PC-9 (cell line): Measurements from ENCODE around the gene MIB2. TPM values are rescaled to one million over a fixed set of nuclear protein-coding genes. Genes with fewer than 3 reads are reported as not detected.

Experiments
- BruUV-seq: library from RNA; stranded (reverse); fragments of 400-500 nt; replicated peaks from 2 replicates; lab custom pipeline; 2021; lab: Mats Ljungman, UMichigan
- CTCF ChIA-PET: fragments of 300-600 bp; sonication (Branson Sonifier 250); formaldehyde crosslinking; loops from one replicate; lab custom pipeline; 2022; ENCODE audit warnings: antibody characterized with exemption; lab: Charles Lee
- POLR2A ChIA-PET: fragments of 300-600 bp; sonication (Branson Sonifier 250); formaldehyde crosslinking; loops from one replicate; lab custom pipeline; 2022; ENCODE audit warnings: antibody characterized with exemption; ENCODE audit not compliant: unreplicated experiment; lab: Charles Lee
- DNase-seq, 2 experiments: peaks; one replicate each; pipeline versions ENCODE4 v3.0.0 to v3.0.0-alpha.2; 2015 to 2022; ENCODE audit warnings: mixed read lengths in 1 of 2
- H2AFZ ChIP-seq: fragments of 200-600 bp; sonication (generic); 2 replicates; pipeline ENCODE4 v1.8.1; 2017; ENCODE audit warnings: antibody characterized with exemption
- H3F3A ChIP-seq: fragments of 200-600 bp; sonication (generic); 2 replicates; pipeline ENCODE4 v1.8.1; 2017; ENCODE audit warnings: antibody characterized with exemption, mild to moderate bottlenecking, low read depth; ENCODE audit not compliant: insufficient read depth
- H3K27ac ChIP-seq: fragments of 200-600 bp; sonication (generic); 2 replicates; pipeline ENCODE4 v1.6.1; 2016; ENCODE audit warnings: mixed run types
- H3K27me3 ChIP-seq: fragments of 200-600 bp; sonication (generic); 2 replicates; pipeline ENCODE4 v1.6.1; 2016; ENCODE audit warnings: low read depth, mixed run types; ENCODE audit not compliant: insufficient read depth
- H3K36me3 ChIP-seq: fragments of 200-600 bp; sonication (generic); 2 replicates; pipeline ENCODE4 v1.6.1; 2016; ENCODE audit warnings: low read depth, mixed run types
- H3K4me1 ChIP-seq: fragments of 200-600 bp; sonication (generic); replicated peaks from 2 replicates; pipeline ENCODE4 v1.6.1; 2016; ENCODE audit warnings: mixed run types; ENCODE audit not compliant: insufficient read depth
- H3K4me2 ChIP-seq: fragments of 200-600 bp; sonication (generic); 2 replicates; pipeline ENCODE4 v1.6.1; 2017; ENCODE audit warnings: mixed run types
- H3K4me3 ChIP-seq: fragments of 200-600 bp; sonication (generic); 2 replicates; pipeline ENCODE4 v1.6.1; 2016; ENCODE audit warnings: mixed run types
- H3K79me2 ChIP-seq: fragments of 200-600 bp; sonication (generic); 2 replicates; pipeline ENCODE4 v1.6.1; 2017; ENCODE audit warnings: low read depth, mixed run types
- H3K9me2 ChIP-seq: fragments of 200-600 bp; sonication (generic); 2 replicates; pipeline ENCODE4 v1.8.1; 2017; ENCODE audit warnings: mild to moderate bottlenecking; ENCODE audit not compliant: insufficient read depth
- H3K9me3 ChIP-seq: fragments of 200-600 bp; sonication (generic); 2 replicates; pipeline ENCODE4 v1.8.1; 2016; ENCODE audit warnings: low read depth; ENCODE audit not compliant: insufficient read depth
- H4K20me1 ChIP-seq: fragments of 200-600 bp; sonication (generic); 2 replicates; pipeline ENCODE4 v1.8.1; 2017; ENCODE audit not compliant: insufficient read depth
- CTCF ChIP-seq: fragments of 200-600 bp; sonication (generic); conservative IDR thresholded peaks from 2 replicates; pipeline ENCODE4 v1.6.1; 2017; ENCODE audit warnings: mixed run types, antibody characterized with exemption, mild to moderate bottlenecking, moderate library complexity
- EZH2 ChIP-seq: fragments of 200-600 bp; sonication (generic); IDR thresholded peaks from 2 replicates; pipeline ENCODE4 v1.8.0; 2017; ENCODE audit warnings: antibody characterized with exemption, low read depth
- intact Hi-C: fragments of 100-400 bp; cut with micrococcal nuclease; formaldehyde crosslinking; loops from one replicate; pipeline ENCODE4 v1.10.0; 2022; ENCODE audit not compliant: unreplicated experiment
- total RNA-seq: library from RNA; stranded (reverse); gene quantifications from 2 replicates; pipeline ENCODE4 v1.2.3, GENCODE V29; 2021

Gene MIB2
- total RNA-seq, 1 experiment from 2014 or later, result 75.0 TPM

GRCh38 chr1:1626207-1627141, 11.2 kb downstream of the MIB2 start:
- ChIA-PET POLR2A (no interaction called here), CTCF (no interaction called here)
- Histone ChIP-seq H3K9me2 (no peaks in the 10 kb centered on the region), H3K4me1 (no peaks in the 10 kb centered on the region), H3K79me2 (no peaks in the 10 kb centered on the region), H3K9me3 (no peaks in the 10 kb centered on the region), H4K20me1 (no peaks in the 10 kb centered on the region), H3K27me3 (no peaks in the 10 kb centered on the region), H3K36me3 (no peaks in the 10 kb centered on the region), H3K27ac (no peak overlapping the region), H3K4me2 (no peak overlapping the region), H3K4me3 (no peak overlapping the region), H2AFZ (no peak overlapping the region), H3F3A (no peaks in the 10 kb centered on the region)
- no peak for DNase-seq
- TF ChIP-seq CTCF (no peak), EZH2 (no peak)
- no TSS peak for BruUV-seq
- intact Hi-C loops, result no loop called here

- peak in 1 of 2 experiments; percentile 10 for DNase-seq
- intact Hi-C loops, result no loop called here
- Histone ChIP-seq H3K36me3 (no peaks in the 10 kb centered on the region), H3K9me2 (no peaks in the 10 kb centered on the region), H3K4me3 (no peak overlapping the region), H4K20me1 (no peaks in the 10 kb centered on the region), H3K27me3 (no peaks in the 10 kb centered on the region), H3K9me3 (no peaks in the 10 kb centered on the region), H3K4me1 (no peaks in the 10 kb centered on the region), H3K27ac (no peak overlapping the region), H3F3A (no peaks in the 10 kb centered on the region), H3K4me2 (no peak overlapping the region), H2AFZ (no peak overlapping the region), H3K79me2 (no peaks in the 10 kb centered on the region)
- no TSS peak for BruUV-seq
- no peak for TF ChIP-seq EZH2
- TF ChIP-seq CTCF, result no peak
- CTCF ChIA-PET, result no interaction called here
- POLR2A ChIA-PET, result no interaction called here
Measured at GRCh38 chr1:1627261-1627828, 12.0 kb downstream of the MIB2 start.

- Histone ChIP-seq H3K4me3 (no peak overlapping the region), H3F3A (no peaks in the 10 kb centered on the region), H3K79me2 (no peaks in the 10 kb centered on the region), H3K27ac (no peak overlapping the region), H3K36me3 (no peaks in the 10 kb centered on the region), H3K9me3 (no peaks in the 10 kb centered on the region), H3K9me2 (no peaks in the 10 kb centered on the region), H4K20me1 (no peaks in the 10 kb centered on the region), H3K4me1 (no peaks in the 10 kb centered on the region), H3K4me2 (no peak overlapping the region), H3K27me3 (no peaks in the 10 kb centered on the region), H2AFZ (no peak overlapping the region)
- TF ChIP-seq CTCF (no peak), EZH2 (no peak)
- DNase-seq, result no peak
- CTCF ChIA-PET, result no interaction called here
- POLR2A ChIA-PET, result interaction anchor here (0.6 kb wide), 1 partner anchor 10 kb away, joined by 9 read pairs; no protein-coding TSS in a partner anchor
- intact Hi-C loops, result no loop called here
- no TSS peak for BruUV-seq
Measured at GRCh38 chr1:1627829-1628753, 12.8 kb downstream of the MIB2 start.
